ENCODE measurements around the gene P2RX1.

DNA sequence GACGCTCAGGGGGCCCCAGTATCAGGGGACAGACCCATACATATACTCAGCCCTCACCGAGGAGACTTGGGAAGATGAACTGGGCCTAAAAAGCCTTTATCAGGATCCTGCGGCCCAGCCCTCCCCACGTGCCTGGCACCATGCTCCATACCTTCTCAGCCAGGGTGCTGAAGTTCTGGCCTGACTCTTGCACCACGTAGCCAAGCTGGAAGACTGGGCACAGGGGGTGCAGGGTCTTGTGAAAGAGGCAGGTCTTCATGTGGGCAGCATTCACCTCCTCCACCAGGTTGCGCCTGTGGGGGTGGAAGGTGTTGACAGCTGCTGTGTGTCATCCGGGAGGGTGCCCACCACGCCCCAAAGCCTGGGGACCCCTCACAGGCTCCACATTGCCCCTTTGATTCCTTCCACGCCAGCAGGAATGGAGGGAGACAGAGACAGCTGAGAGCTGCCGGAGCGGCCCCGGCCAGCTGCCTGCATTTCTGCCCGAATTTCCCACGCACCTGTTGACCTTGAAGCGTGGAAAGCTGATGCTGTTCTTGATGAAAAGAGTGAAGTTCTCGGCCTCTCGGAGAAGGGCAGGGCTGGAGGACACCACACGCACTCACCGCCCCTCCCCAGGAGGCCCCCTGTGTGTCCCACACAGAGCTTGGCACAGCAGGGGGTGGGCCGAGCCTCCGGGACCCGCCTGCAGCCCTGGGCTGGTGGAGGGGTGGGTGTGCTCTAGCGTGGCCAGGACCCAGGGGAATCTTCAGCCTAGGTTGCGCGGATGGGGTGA, 13.0 kb downstream of the P2RX1 start:
- no peak for TF ChIP-seq CTCF (IDR thresholded peaks at IDR 0.05)
- no peak for TF ChIP-seq EZH2 (IDR thresholded peaks at IDR 0.05; ENCODE audit: borderline replicate concordance, insufficient read depth, low read depth, low read length, poor library complexity, severe bottlenecking)
